Coronary artery (tissue), 2 donors: Measurements from ENCODE around the gene EPN1.

Source experiments
- DNase-seq: peaks from one replicate; pipeline ENCODE4 v3.0.0-alpha.2; 2017; ENCODE audit warnings: low spot score
- H3K27ac ChIP-seq, 2 donors: fragments of 200-600 bp; sonication (generic); one replicate each; pipeline ENCODE4 v1.5.1; 2016 to 2019
- H3K4me3 ChIP-seq: fragments of 200-600 bp; sonication (generic); 2 replicates; pipeline ENCODE4 v1.5.1; 2016; ENCODE audit warnings: mild to moderate bottlenecking, moderate library complexity
- TF ChIP-seq, protein P1 (sequence below): fragments of 200-600 bp; sonication (generic); IDR thresholded peaks from one replicate; pipeline ENCODE4 v1.5.1; 2019; ENCODE audit warnings: antibody characterized with exemption

Gene EPN1

GRCh38 chr19:55679343-55680257, 4.6 kb downstream of the EPN1 start:
- DNase-seq, result no peak
- no peak overlapping the region for H3K27ac ChIP-seq
- TF ChIP-seq, protein P1, sequence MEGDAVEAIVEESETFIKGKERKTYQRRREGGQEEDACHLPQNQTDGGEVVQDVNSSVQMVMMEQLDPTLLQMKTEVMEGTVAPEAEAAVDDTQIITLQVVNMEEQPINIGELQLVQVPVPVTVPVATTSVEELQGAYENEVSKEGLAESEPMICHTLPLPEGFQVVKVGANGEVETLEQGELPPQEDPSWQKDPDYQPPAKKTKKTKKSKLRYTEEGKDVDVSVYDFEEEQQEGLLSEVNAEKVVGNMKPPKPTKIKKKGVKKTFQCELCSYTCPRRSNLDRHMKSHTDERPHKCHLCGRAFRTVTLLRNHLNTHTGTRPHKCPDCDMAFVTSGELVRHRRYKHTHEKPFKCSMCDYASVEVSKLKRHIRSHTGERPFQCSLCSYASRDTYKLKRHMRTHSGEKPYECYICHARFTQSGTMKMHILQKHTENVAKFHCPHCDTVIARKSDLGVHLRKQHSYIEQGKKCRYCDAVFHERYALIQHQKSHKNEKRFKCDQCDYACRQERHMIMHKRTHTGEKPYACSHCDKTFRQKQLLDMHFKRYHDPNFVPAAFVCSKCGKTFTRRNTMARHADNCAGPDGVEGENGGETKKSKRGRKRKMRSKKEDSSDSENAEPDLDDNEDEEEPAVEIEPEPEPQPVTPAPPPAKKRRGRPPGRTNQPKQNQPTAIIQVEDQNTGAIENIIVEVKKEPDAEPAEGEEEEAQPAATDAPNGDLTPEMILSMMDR, result no peak
- H3K4me3 ChIP-seq, result no peak overlapping the region

DNA sequence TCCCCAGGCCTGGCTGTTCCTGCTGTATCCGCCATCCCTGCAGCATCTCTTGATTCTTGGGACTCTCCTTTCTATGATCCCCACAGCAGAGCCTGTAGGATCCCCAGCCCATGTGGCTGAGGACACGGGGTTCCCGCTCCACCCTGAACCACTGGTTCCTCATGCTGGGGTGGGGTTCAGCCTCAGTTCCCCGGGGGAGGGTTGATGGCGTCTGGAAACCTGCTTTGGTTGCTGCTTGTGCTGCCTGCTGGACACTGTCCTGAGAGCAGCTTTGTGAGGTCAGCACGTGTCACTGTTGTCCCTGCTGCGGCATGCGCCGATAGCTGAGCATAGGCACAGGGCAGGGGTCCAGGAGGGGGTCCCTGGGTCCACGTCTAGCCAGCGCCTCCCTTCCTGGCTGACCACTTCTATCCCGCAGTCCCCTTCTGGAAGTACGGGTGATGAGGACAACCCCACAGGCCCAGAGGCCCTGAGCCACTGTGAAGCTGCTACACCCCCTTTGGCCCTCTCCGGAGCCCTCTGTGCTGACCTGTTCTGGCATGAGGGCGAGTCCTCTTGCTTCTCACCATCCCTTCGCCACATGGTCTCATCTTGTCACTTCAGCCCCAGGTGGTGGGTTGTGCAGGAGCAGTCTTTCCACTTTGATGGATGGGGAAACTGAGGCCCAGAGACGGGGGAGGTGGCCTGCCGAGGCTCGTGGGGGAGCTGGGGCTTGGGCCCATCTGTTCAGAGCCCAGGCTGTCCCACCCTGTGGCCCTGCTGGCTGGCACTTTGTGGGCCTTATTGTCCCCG, 5.5 kb downstream of the EPN1 start:
- TF ChIP-seq, protein P1, result no peak
- Histone ChIP-seq H3K27ac (no peak overlapping the region), H3K4me3 (no peak overlapping the region)
- no peak for DNase-seq

- no peak overlapping the region for H3K27ac ChIP-seq
- no peak for DNase-seq
- H3K4me3 ChIP-seq, result no peak overlapping the region
- TF ChIP-seq, protein P1, result no peak
Observed at GRCh38 chr19:55681131-55682092, 6.4 kb downstream of the EPN1 start.

GRCh38 chr19:55683449-55684261, 8.6 kb downstream of the EPN1 start:
- Histone ChIP-seq H3K27ac (no peak overlapping the region), H3K4me3 (no peak overlapping the region)
- TF ChIP-seq, protein P1, result no peak
- no peak for DNase-seq

GRCh38 chr19:55684946-55685681, 10.1 kb downstream of the EPN1 start:
- TF ChIP-seq, protein P1, result no peak
- DNase-seq, result no peak
- no peak overlapping the region for H3K4me3 ChIP-seq
- no peak overlapping the region for H3K27ac ChIP-seq
